ENCODE results near the gene GRK2. TPM values are rescaled to one million over a fixed set of nuclear protein-coding genes. Genes with fewer than 3 reads are reported as not detected.

The GRK2 gene
- total RNA-seq, 1 donor = 21.5 TPM

GRCh38 chr11:67311051-67311555 is 44.8 kb downstream of the GRK2 start:
- no peak overlapping the region for H3K4me3 ChIP-seq (ENCODE audit: low read depth, low read length)
- no peak for DNase-seq (ENCODE audit: low read depth)
- TF ChIP-seq CTCF (IDR thresholded peaks at IDR 0.05; ENCODE audit: insufficient read depth, low read length) = no peak

- no peak for DNase-seq (ENCODE audit: low read depth)
- no peak overlapping the region for H3K4me3 ChIP-seq (ENCODE audit: low read depth, low read length)
- TF ChIP-seq CTCF (IDR thresholded peaks at IDR 0.05; ENCODE audit: insufficient read depth, low read length) = no peak
These were observed 45.3 kb downstream of the GRK2 start for GRCh38 chr11:67311556-67312082.

- no peak for TF ChIP-seq CTCF (IDR thresholded peaks at IDR 0.05; ENCODE audit: insufficient read depth, low read length)
- no peak for DNase-seq (ENCODE audit: low read depth)
- no peak overlapping the region for H3K4me3 ChIP-seq (ENCODE audit: low read depth, low read length)
These were observed 46.1 kb downstream of the GRK2 start for GRCh38 chr11:67312187-67313021.

GRCh38 chr11:67313125-67313890 is 47.0 kb downstream of the GRK2 start:
- TF ChIP-seq CTCF (IDR thresholded peaks at IDR 0.05; ENCODE audit: insufficient read depth, low read length) = no peak
- H3K4me3 ChIP-seq (ENCODE audit: low read depth, low read length) = no peak overlapping the region
- DNase-seq (ENCODE audit: low read depth) = no peak

GRCh38 chr11:67314218-67314617 is 47.9 kb downstream of the GRK2 start:
- TF ChIP-seq CTCF (IDR thresholded peaks at IDR 0.05; ENCODE audit: insufficient read depth, low read length) = no peak
- H3K4me3 ChIP-seq (ENCODE audit: low read depth, low read length) = no peak overlapping the region
- no peak for DNase-seq (ENCODE audit: low read depth)

- no peak for TF ChIP-seq CTCF (IDR thresholded peaks at IDR 0.05; ENCODE audit: insufficient read depth, low read length)
- H3K4me3 ChIP-seq (ENCODE audit: low read depth, low read length) = no peak overlapping the region
- DNase-seq (ENCODE audit: low read depth) = no peak
These were observed 49.1 kb downstream of the GRK2 start for GRCh38 chr11:67315325-67315909.
